Activated CD4-positive, alpha-beta T cell treated with anti-CD3 and anti-CD28 coated beads, Interleukin-2, amount 50 U/mL, for 48 hours (primary cell): Measurements from ENCODE around the gene BRD3.

ENCODE experiments used
- DNase-seq, 2 experiments: peaks; one replicate each; pipeline ENCODE4 v3.0.0-alpha.2; 2020

Gene BRD3

GRCh38 chr9:134010310-134011173 lies 57.3 kb downstream of the BRD3 start:
- DNase-seq, result no peak

- DNase-seq, result no peak
Observed at GRCh38 chr9:134007571-134007970, 60.3 kb downstream of the BRD3 start.

GRCh38 chr9:134007150-134007549 lies 60.7 kb downstream of the BRD3 start:
- no peak for DNase-seq

- no peak for DNase-seq
Observed at GRCh38 chr9:134005381-134005780, 62.4 kb downstream of the BRD3 start.

GRCh38 chr9:134004881-134005280 lies 62.9 kb downstream of the BRD3 start:
- no peak for DNase-seq

GRCh38 chr9:134004131-134004873 lies 63.5 kb downstream of the BRD3 start:
- DNase-seq, result no peak

- no peak for DNase-seq
Observed at GRCh38 chr9:134003237-134003636, 64.6 kb downstream of the BRD3 start.

GRCh38 chr9:134002796-134003195 lies 65.0 kb downstream of the BRD3 start:
- DNase-seq, result no peak

- no peak for DNase-seq
Observed at GRCh38 chr9:133999851-134000265, 68.0 kb downstream of the BRD3 start.

GRCh38 chr9:133998915-133999595 lies 68.8 kb downstream of the BRD3 start:
- DNase-seq, result no peak

GRCh38 chr9:133997584-133997983 lies 70.2 kb downstream of the BRD3 start:
- no peak for DNase-seq

GRCh38 chr9:133996531-133997520 lies 71.0 kb downstream of the BRD3 start:
- no peak for DNase-seq

GRCh38 chr9:133995012-133995896 lies 72.6 kb downstream of the BRD3 start:
- no peak for DNase-seq

GRCh38 chr9:133994353-133995011 lies 73.3 kb downstream of the BRD3 start:
- peak; percentile 84 to 86 for DNase-seq

- no peak for DNase-seq
Observed at GRCh38 chr9:133993635-133994253, 74.1 kb downstream of the BRD3 start.

- DNase-seq, result peak; percentile 81 to 82
Observed at GRCh38 chr9:133992780-133993634, 74.8 kb downstream of the BRD3 start.

- peak; percentile 60 to 67 for DNase-seq
Observed at GRCh38 chr9:133991964-133992779, 75.7 kb downstream of the BRD3 start, which contains the start of gene VAV2. Gene VAV2, minus strand, starts transcription at chr9:133992324. Its CDS starts 46 bp downstream, at chr9:133992278.
